Medulla oblongata (tissue), 1 donor: Measurements from ENCODE around the gene GAL3ST2.
"Not testable (repeated sequence)": the region's sequence is repeated elsewhere in the genome, so short reads cannot be mapped to it uniquely, and the experiment has no call there.

ENCODE experiments used
- DNase-seq: peaks from one replicate; pipeline ENCODE4 v3.0.0-alpha.2; 2015; ENCODE audit errors: extremely low spot score

Gene GAL3ST2

DNA sequence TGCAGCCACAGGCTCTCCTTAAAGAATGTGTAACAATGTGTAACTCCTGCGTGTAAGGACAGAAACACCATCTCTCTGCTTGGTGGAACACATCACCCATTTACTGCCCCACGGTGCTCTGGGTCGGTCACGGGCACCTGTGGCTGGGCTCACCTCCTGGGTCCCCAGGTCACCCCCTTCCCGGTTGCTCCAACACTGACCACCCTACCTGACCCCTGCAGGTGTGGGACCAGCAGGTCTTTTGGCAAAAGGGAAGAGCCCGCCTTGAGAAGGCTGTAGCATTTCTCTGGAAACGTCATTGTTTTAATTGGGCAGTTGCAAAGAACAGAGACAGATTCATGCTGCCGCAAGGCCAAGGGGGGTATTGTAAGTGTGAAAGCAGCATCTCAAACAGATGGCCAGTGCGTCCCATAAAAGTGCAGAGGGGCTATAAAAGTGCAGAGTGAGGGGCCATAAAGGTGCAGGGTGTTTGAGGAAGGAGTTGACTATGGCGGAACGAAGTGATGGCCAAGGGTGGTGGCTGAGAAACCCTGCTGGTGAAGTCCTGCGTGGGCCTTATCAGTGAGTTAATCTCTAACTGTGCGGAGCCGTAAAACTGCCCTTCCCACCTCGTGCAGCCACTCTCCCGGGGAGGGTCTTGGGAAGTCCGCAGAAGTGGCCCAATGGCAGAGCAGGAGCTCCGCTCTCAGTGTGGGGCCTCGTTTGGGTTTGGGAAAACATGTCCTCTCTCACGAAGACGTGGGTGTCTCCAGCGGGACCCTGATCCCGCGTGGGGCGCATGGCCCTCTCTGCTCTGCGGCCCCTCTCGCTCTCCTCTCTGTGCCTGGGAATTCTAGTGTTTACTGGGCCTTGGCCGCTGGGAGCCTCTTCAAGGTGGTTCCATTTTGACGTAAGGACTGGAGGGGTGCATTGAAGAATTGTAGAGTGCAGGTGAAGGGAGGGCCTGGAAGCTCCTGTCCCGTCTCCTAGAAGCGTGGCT is 18.7 kb downstream of the GAL3ST2 start:
- DNase-seq = no peak

DNA sequence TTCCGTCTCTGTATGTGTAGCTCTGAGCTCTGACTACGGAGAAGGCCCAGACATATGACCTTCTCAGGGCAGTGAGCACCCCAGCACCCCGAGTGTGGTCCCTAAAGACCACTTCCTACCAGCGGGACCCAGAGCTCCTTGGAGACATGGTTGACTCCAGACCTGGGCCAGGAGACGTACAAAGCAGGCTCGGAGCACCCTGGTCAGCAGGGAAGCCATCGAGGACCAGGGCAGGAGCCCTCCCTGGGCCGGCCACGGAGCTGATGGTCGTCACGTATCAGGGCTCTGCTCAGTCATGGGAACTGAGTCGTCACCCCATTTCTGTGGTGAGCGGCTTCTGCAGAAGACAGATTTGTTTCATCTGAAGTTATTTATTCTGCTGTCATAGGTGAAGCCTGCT is 19.6 kb downstream of the GAL3ST2 start:
- DNase-seq = no peak

DNA sequence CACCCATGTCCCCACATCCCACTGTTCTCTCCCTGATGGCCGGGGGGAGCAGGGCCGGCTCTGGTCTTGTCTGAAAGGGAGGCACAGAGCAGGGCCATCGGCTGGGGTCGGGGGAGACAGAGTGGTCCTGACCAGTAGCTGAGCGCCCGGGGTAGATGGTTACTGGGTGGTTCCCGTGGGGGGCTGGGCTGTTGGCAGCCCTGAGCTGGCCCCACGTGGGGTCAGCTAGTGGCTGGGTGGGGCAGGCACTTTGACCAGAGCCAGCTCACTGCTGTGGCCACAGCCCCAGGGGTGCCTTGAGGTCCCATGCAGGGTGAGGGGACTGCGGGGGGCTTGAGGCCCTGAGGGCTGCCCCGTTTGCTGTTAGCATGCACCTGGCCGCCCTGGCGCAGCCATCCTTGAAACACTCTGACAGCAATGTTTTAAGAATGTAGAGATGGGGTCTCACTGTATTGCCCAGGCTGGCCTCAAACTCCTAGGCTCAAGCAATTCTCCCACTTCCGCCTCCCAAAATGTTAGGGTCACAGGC is 20.1 kb downstream of the GAL3ST2 start:
- no peak for DNase-seq

DNA sequence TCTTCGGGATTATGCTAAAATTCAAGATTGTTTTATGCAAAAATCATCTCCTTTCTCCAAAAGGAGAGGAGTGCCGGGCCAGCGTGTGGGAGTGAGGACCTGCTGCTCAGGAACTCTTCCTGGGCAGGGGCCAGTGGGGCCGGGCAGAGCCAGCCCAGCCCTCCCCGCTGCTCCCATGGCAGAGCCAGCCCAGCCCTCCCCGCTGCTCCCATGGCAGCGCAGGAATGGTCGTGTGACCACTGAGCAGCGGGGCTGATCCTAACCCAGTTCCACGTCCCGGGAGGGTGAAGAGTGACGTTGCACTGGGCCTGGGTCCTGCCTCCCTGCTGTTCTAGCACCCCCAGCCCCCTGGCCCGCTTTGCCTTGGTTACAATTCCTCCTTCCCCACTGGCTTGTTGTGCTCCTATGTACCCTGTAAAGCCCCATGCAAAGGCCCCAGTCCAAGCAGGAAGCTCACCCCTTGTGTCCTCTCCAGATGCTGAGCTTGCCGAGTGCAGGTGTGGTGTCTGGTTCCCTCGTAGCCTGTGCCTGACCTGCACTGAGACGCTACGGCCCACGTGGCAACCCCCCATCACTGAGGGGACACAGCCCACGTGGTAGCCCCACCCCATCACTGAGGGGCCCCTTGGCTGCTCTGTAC is 20.9 kb downstream of the GAL3ST2 start:
- DNase-seq = peak; percentile 38

DNA sequence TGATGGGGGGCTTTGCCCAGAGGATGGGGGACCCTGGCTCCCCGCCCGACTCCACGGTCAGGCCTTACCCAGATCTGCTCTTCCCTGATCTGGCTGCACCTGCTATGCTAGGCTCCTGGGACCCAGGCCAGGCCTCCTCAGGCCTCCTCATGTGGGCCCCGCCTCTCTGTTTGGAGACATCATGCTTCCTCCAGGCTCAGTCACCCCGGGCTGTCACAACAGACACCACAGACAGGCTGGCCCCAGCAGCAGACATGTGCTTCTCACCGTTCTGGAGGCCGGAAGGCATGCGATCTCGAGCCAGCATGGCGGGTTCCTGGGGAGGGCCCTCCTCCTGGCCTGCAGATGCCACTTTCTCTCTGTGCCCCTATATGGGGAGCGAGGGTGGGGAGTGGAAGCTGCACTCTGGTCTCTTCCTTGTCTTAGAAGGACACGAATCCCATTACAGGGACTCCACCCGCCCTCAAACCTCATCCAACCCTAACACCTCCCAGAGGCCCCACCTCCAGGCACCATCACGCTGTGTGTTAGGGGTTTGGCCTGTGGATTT is 21.5 kb downstream of the GAL3ST2 start:
- DNase-seq = no peak

DNA sequence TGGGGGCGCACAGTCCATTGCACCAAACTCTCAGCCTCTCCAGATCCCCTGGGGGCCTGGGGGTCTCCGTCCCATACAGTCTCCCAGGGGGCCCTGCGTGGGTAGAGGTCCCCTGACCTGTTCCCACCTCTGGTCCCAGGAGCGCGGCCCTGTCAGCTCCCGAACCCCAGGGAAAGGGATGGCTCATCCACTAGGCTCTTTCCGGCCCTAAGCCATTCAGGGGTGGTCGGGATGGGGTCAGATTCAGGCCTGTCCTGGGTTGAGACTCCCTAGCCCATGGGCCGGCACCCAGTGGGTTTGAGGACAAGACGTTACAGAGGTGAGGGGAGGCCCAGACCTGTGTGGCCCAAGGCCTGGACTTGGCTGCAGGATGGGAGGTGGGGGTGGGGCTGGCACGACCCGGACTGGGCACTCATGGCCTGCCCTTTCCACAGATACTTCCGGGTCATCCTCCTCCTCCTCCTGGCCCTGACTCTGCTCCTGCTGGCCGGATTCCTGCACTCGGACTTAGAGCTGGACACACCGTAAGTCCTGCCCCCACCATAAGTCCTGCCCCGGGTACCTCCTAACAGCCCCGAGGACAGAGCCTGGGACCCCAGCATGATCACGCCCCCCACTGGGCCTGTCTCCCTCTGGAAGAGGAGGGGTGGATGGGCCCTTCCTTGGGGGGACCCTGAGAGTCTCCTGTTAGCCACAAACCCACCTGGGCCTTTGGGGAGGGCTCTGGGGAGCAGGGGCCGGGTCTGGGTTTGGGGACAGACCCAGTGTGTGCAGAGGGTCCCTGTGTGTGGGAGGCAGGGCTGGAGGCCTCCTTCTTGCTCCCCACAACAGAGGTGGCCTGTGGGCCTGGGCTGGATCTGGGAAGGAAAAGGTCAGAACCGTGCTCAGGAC is 22.3 kb downstream of the GAL3ST2 start:
- no peak for DNase-seq

DNA sequence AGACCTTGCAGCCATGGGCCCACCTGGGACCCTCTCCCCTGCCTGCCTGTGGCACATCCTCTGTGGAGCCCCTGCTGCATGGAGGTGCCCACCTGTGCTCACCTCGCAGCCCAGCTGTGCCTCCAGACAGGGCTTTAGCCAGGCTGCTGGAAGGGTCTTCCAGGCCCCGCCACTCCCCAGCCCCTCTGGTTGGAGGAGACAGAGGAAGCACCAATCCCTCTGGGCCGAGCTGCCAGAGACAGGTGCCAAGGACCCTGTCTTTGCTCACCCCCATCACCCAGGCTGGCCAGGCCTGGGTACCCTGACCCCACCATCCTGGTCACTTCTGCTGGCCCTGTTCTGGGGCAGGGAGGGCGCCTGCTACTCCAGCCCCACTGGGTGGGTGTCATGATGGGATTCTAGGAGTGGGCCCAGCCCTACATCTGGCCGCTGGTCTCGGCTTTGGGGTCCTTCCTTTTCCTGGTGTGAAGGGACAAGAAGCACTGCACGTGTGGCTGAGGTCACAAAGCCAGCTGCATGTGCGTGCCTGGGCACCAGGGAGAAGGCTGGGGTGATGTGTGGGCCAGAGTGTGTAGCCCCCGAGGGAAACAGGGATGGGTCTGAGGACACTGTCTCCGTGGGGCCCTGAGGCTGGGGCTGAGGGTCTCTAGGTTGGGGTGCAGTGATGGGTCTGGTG is 23.0 kb downstream of the GAL3ST2 start:
- no peak for DNase-seq

DNA sequence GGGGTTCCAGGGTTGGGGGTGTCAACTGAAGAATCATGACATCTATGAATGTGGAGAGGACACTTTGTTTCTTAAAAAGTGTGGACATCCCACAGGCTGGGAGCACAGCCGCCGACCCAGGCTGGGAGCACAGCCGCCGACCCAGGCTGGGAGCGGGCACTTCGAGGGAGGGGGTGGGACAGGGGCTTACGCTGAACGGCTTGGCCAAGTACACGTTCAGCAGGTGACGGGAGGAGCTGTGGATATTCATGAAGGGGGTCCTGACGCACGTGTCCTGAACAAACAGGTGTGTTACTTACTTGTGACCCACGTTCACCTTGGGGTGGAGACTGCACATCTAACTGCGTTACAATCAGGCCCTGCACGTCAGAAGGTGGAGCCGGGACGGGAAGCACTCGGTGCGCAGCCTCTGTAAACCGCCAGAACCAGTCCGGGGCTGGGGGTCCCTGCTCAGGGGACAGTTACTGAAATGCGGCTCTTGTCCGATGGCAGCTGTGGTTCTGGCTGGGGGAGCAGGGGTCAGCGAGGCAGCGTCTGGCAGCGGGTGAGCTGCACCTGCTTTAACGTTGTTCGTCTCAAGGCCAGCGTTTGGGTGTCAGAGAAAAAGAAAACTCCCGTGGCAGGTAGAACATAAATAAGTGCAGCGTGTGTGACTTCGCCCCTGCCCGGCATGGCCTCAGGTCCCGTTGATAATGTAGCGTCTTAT is 23.7 kb downstream of the GAL3ST2 start:
- DNase-seq = not testable (repeated sequence)

DNA sequence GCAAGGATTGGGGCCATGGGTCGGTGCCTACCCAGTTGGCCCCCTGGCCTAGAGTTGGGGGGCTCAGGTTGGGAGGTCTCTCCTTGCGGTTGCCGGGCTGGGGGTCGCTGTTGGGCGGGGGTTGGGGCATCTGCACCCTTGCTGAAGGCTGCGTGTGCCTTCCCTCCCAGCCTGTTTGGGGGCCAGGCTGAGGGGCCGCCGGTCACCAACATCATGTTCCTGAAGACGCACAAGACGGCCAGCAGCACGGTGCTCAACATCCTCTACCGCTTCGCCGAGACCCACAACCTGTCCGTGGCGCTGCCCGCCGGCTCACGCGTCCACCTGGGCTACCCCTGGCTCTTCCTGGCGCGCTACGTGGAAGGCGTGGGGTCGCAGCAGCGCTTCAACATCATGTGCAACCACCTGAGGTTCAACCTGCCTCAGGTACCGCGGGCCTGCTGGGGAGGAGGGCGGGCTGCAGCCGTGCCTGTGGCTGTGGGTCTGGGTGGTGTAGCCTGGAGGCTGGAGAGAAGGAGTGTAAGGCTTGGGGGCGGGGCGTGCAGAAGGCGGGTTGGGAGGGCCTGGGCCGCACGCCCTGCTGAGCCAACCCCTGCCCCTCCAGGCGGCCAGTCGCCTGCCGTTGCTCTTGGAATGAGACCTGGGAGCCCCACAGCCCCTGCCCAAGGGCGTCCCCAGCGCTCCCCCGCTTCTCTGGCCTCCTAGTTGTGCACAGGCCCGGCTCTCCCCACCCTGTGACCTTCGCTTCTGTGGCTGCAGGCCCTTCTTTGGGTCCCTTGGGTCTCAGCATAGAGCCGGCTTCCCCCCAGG is 25.2 kb downstream of the GAL3ST2 start:
- no peak for DNase-seq

DNA sequence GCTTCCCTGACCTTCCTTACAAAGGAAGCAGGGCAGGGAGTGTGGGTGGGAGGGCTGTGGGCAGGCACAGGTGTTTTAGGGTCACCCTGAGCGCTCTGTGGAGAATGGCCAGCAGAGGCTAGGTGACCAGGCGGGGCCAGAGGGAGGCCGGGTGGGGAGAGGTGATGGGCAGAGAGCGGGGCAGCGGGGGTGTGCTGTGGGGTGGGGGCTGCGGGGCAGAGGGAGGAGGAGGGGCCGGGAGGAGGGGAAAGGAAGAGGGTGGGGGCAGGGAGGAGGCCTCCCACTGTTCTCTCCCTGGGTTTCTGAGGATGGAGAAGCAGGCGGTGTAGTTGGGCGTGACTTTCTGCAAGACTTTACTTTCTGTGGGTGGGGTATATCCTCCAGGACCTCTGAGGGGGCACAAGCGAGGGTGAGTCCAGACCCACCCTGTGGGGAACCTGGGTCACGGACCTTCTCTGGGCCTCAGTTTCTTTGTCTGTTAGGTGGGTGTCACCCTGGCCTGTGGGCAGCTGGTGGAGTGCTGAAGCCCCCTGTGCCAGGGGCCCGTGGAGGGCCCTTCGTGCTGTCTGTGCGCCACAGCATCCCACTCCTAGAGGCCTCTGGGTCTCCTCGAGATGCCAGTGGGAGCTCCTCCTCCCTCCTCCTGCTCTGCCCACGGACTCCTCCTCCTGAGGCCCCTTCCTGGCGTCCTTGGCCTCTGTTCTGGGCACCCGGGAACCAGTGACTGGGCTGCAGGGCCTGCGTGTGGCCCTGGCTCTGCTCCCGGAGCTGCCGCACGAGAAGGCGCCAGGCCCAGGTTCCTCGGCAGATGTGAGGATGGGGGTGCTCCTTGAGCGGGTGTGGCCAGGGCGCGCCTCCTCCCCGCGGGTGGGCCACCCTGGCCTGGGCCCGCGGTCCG is 26.0 kb downstream of the GAL3ST2 start:
- no peak for DNase-seq

DNA sequence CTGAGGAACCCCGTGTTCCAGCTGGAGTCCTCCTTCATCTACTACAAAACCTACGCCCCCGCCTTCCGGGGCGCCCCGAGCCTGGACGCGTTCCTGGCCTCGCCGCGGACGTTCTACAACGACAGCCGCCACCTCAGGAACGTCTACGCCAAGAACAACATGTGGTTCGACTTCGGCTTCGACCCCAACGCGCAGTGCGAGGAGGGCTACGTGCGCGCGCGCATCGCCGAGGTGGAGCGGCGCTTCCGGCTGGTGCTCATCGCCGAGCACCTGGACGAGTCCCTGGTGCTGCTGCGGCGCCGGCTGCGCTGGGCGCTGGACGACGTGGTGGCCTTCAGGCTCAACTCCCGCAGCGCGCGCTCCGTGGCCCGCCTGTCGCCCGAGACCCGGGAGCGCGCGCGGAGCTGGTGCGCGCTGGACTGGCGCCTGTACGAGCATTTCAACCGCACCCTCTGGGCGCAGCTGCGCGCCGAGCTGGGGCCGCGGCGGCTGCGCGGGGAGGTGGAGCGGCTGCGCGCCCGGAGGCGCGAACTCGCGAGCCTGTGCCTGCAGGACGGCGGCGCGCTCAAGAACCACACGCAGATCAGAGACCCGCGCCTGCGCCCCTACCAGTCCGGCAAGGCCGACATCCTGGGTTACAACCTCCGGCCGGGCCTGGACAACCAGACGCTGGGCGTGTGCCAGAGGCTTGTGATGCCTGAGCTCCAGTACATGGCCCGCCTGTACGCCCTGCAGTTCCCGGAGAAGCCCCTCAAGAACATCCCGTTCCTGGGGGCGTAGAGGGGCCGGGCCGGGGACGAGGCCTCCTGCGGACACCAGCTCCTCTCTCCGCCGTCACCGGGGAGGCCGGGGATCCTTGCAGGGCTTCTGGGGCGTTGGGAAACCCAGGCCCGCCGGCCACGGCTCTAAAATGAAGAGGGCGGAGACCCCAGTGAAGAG is 27.0 kb downstream of the GAL3ST2 start:
- DNase-seq = peak; percentile 38

DNA sequence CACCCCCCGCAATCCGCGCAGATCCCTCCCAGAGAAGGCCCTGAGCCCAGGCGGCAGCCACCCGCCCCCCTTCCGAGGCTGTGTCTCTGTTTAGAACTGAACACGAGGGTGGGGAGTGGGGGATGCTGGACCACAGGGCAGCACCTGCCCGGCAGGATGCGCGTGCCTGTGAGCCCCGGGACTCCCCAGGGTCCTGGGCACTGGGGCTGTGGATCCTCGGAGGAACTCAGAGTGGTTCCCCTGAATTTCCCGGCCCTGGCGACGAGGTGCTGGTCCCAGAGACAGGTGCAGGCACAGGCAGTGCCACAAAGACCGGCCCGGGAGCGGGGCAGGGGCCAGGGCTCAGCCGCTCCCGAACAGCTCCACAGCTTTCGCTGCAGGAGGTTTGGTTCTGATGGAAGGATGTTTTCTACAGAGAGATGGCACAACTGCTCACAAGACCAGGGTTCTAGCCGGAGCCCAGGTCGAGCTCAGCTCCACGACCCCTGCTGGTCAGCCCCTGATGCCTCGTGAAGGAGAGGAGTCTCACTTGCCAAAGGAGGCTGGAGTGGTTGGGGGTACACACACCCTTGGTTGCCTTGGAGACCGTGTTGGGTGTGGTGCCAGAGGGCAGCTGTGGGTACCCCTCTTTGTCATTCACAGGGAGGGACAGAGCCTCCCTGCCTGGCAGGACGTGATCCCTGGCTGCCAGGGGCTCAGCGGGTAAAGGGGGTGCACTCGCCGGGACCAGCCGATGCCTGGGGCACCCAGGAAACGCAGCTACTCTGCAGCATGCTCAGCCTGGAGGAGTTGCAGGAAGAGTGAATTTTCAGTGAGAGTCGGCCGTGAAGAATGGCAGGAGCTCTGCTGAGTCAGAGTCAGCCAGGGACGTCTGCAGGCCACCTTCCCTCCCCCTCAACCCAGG is 28.0 kb downstream of the GAL3ST2 start:
- DNase-seq = no peak

DNA sequence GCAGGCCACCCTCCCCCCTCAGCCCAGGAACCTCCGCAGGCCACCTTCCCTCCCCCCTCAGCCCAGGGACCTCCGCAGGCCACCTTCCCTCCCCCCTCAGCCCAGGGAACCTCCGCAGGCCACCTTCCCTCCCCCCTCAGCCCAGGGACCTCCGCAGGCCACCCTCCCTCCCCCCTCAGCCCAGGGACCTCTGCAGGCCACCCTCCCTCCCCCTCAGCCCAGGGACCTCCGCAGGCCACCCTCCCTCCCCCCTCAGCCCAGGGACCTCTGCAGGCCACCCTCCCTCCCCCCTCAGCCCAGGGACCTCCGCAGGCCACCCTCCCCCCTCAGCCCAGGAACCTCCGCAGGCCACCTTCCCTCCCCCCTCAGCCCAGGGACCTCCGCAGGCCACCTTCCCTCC is 29.6 kb downstream of the GAL3ST2 start:
- not testable (repeated sequence) for DNase-seq

DNA sequence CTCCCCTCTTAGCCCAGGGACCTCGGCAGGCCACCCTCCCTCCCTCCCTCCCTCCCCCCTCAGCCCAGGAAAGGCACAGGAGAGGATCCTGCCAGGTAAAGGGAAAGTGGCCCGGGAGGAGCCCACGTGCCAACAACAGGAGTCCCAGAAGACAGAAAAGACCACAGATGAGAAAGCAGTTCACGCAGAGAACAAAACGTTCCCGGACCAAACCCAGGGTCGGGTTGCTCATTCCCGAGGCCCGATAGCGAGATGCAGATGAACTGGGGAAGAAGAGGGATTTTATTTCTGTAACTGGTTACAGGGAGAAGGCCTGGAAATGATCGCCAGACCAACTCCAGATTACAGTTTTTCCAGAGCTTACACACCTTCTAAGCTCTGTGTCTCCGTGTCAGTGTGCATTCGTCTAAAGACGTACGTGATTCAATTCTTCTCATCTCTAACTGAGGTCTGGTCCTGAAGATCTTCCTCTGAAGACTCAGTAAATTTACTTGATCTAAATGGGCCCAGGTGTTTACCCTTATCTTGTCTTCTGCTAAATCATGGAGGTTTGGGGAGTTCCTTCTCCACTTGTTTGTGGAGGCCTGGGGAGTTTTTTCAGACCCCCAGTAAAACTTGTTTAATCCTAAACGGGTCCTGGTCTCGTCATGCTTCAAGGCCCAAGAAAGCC is 31.6 kb downstream of the GAL3ST2 start:
- no peak for DNase-seq

DNA sequence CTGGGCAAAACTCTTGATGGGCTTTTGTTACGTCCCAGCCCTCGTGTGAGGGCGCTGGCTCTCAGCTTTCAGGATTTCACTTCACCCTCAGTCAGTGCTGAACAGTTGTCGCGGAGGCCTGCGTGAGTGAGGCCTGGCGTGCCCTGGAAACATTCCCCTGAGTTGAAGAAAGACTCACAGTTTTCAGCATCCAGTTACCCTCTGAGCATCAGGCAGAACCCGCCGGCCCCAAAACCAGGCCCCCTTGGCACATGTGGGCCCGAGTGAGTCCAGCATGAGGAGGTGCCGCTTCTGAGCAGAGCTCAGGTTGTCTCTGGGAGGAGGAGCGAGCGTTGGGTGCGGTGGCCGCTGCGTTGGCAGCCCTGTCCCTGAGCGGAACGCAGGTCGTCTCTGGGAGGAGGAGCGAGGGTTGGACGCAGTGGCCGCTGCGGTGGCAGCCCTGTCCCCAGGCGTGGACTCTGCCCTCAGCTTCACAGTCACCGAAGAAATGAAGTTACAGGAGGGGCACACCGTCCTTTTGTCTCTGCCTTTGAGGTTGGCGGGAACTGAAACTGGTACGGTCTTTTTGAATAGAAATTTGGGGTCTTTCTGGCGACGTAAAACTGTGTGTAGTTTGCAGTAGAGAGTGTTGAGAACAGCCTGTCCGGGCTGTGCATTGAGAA is 32.2 kb downstream of the GAL3ST2 start, which contains the start of gene NEU4:
TSS of gene NEU4 (plus strand) at position 473 of the 662 bp plus-strand sequence. CDS start 5,292 bp downstream, outside the sequence.
- DNase-seq = no peak
